Endothelial cell of umbilical vein (primary cell): ENCODE measurements around the gene ZNF423. TPM values are rescaled to one million over a fixed set of nuclear protein-coding genes. Genes with fewer than 3 reads are reported as not detected.

Experiments
- BruUV-seq: library from RNA; stranded (reverse); fragments of 400-500 nt; replicated peaks from 2 replicates; lab custom pipeline; 2021; lab: Mats Ljungman, UMichigan
- CTCF ChIA-PET: fragments of 300-600, 350-600 bp; sonication (Branson Sonifier 250); formaldehyde crosslinking; loops from one replicate; lab custom pipeline; 2021; ENCODE audit warnings: antibody characterized with exemption, inconsistent platforms; lab: Charles Lee
- POLR2A ChIA-PET: fragments of 300-600, 350-600 bp; sonication (Branson Sonifier 250); formaldehyde crosslinking; loops from one replicate; lab custom pipeline; 2021; ENCODE audit warnings: antibody characterized with exemption, inconsistent platforms; lab: Charles Lee
- DNase-seq: peaks from one replicate; pipeline ENCODE4 v3.0.0-alpha.2; 2011; ENCODE audit warnings: low read depth, low spot score
- FAIRE-seq: peaks from 2 replicates; lab custom pipeline; 2011; peaks lifted over from hg19 to GRCh38; lab: Jason Lieb, UNC
- H2AFZ ChIP-seq: 2 replicates; pipeline ENCODE4 v1.6.0; 2012; ENCODE audit warnings: low read depth, low read length, control low read depth, inconsistent platforms
- H3K27ac ChIP-seq: 2 replicates; pipeline ENCODE4 v1.5.1; 2011; ENCODE audit warnings: low read depth, mild to moderate bottlenecking, control low read depth, low read length, moderate library complexity; ENCODE audit not compliant: insufficient read depth
- H3K27me3 ChIP-seq, 2 experiments: 2 replicates each; pipeline versions ENCODE4 v1.6.0 to v1.6.1; 2011; ENCODE audit warnings: low read length in 2 of 2, mixed read lengths in 1 of 2; ENCODE audit not compliant: control insufficient read depth in 2 of 2, insufficient read depth in 2 of 2
- H3K36me3 ChIP-seq, 2 experiments: 2 replicates in 1 of 2; 3 replicates in 1 of 2; pipeline ENCODE4 v1.5.1; 2011; ENCODE audit warnings: low read length in 2 of 2, mild to moderate bottlenecking in 1 of 2, moderate library complexity in 1 of 2; ENCODE audit not compliant: control insufficient read depth in 2 of 2, insufficient read depth in 2 of 2; ENCODE audit errors: extremely low read depth in 1 of 2
- H3K4me1 ChIP-seq: 3 replicates; pipeline ENCODE4 v1.5.1; 2011; ENCODE audit warnings: mild to moderate bottlenecking, low read length; ENCODE audit not compliant: control insufficient read depth, insufficient read depth; ENCODE audit errors: extremely low read depth
- H3K4me2 ChIP-seq: 2 replicates; pipeline ENCODE4 v1.6.1; 2011; ENCODE audit warnings: low read length, control low read depth, mixed read lengths; ENCODE audit not compliant: insufficient read depth
- H3K4me3 ChIP-seq, 3 experiments: fragments of 200-600 bp in 1 of 3; sonication (generic), shearing (Covaris generic) in 1 of 3; replicated peaks in 1 of 3; 2 replicates each; pipeline ENCODE4 v1.5.1; 2011 to 2016; ENCODE audit warnings: control low read depth in 3 of 3, low read length in 3 of 3, mild to moderate bottlenecking in 2 of 3, inconsistent platforms in 1 of 3, low read depth in 1 of 3, moderate library complexity in 1 of 3; ENCODE audit not compliant: insufficient read depth in 1 of 3
- H3K79me2 ChIP-seq: 2 replicates; pipeline ENCODE4 v1.6.0; 2012; ENCODE audit warnings: low read length, inconsistent platforms; ENCODE audit not compliant: control insufficient read depth, insufficient read depth
- H3K9ac ChIP-seq: replicated peaks from 2 replicates; pipeline ENCODE3; 2011; ENCODE audit warnings: low read length, control low read depth; ENCODE audit not compliant: insufficient read depth; ENCODE audit errors: extremely low read depth
- H3K9me1 ChIP-seq: replicated peaks from 3 replicates; pipeline ENCODE4 v1.6.0; 2011; ENCODE audit warnings: mild to moderate bottlenecking, low read length; ENCODE audit not compliant: control insufficient read depth, insufficient read depth; ENCODE audit errors: extremely low read depth
- H3K9me3 ChIP-seq: replicated peaks from 2 replicates; pipeline ENCODE4 v1.5.1; 2012; ENCODE audit warnings: low read length, inconsistent platforms; ENCODE audit not compliant: control insufficient read depth, insufficient read depth
- H4K20me1 ChIP-seq: replicated peaks from 2 replicates; pipeline ENCODE3; 2011; ENCODE audit warnings: mild to moderate bottlenecking, low read length; ENCODE audit not compliant: control insufficient read depth, insufficient read depth; ENCODE audit errors: extremely low read depth
- CTCF ChIP-seq, 2 donors: IDR thresholded peaks; 1 replicate in 1 of 2; 2 replicates in 1 of 2; pipeline ENCODE4 v1.5.1; 2011; ENCODE audit warnings: low read length in 2 of 2, mild to moderate bottlenecking in 2 of 2, moderate library complexity in 2 of 2, control low read depth in 1 of 2, inconsistent platforms in 1 of 2, low read depth in 1 of 2; ENCODE audit not compliant: insufficient read depth in 1 of 2; ENCODE audit errors: extremely low read depth in 1 of 2
- EZH2 ChIP-seq: IDR thresholded peaks from 2 replicates; pipeline ENCODE4 v1.6.1; 2012; ENCODE audit warnings: borderline replicate concordance, low read depth, mild to moderate bottlenecking, moderate library complexity, low read length, inconsistent platforms; ENCODE audit not compliant: severe bottlenecking
- FOS ChIP-seq: IDR thresholded peaks from 2 replicates; pipeline ENCODE4 v1.6.1; 2011; ENCODE audit warnings: mild to moderate bottlenecking, low read length, moderate library complexity, borderline replicate concordance; ENCODE audit not compliant: insufficient read depth
- GATA2 ChIP-seq: IDR thresholded peaks from 2 replicates; pipeline ENCODE4 v1.7.0; 2011; ENCODE audit warnings: low read depth, mild to moderate bottlenecking, moderate library complexity, mixed read lengths, low read length; ENCODE audit not compliant: insufficient read length, insufficient read depth
- JUN ChIP-seq: IDR thresholded peaks from 2 replicates; pipeline ENCODE4 v1.6.1; 2011; ENCODE audit warnings: borderline replicate concordance, low read depth; ENCODE audit not compliant: insufficient read length, insufficient read depth
- MAX ChIP-seq: IDR thresholded peaks from 2 replicates; pipeline ENCODE4 v1.6.1; 2011; ENCODE audit not compliant: insufficient read depth, insufficient read length
- MYC ChIP-seq: IDR thresholded peaks from one replicate; pipeline ENCODE4 v1.6.1; 2011; ENCODE audit warnings: mild to moderate bottlenecking, low read depth, low read length
- POLR2A ChIP-seq: IDR thresholded peaks from 2 replicates; pipeline ENCODE4 v1.6.1; 2012; ENCODE audit warnings: low read depth, mild to moderate bottlenecking, control low read depth, low read length
- POLR2AphosphoS5 ChIP-seq: IDR thresholded peaks from 2 replicates; pipeline ENCODE4 v1.6.1; 2012; ENCODE audit warnings: low read depth, mild to moderate bottlenecking, control low read depth, low read length, moderate library complexity; ENCODE audit not compliant: insufficient read depth
- dilution Hi-C: fragments of 300-500 bp; cut with MboI; formaldehyde crosslinking; loops from one replicate; pipeline ENCODE4 v1.15.0; 2019; ENCODE audit warnings: low sequenced_read_pairs; ENCODE audit not compliant: extremely low pct_ligation_motif_present
- intact Hi-C: fragments of 100-400 bp; cut with micrococcal nuclease; formaldehyde crosslinking; loops from one replicate; pipeline ENCODE4 v1.10.0; 2022
- polyA plus RNA-seq, 4 experiments: library from polyadenylated mRNA; depleted of rRNA in 3 of 4; stranded (reverse) in 3 of 4; unstranded in 1 of 4; fragments of >200 nt; gene quantifications; 2 replicates each; pipeline versions ENCODE4 v1.2.1 to v1.2.3, GENCODE V29; 2011 to 2012; ENCODE audit warnings: missing spikeins in 1 of 4
- total RNA-seq: library from RNA; stranded (reverse); gene quantifications from 2 replicates; pipeline ENCODE4 v1.2.3, GENCODE V29; 2021

Gene ZNF423
- total and polyA plus RNA-seq, 2 donors (not counting 3 experiments of a cell fraction or from before 2014, with no cell fraction given): 2.2 to 8.1 TPM

- Histone ChIP-seq H3K9ac (no peak overlapping the region), H3K4me1 (no peaks in the 10 kb centered on the region), H3K79me2 (no peaks in the 10 kb centered on the region), H3K9me1 (no peaks in the 10 kb centered on the region), H3K36me3 (no peaks in the 10 kb centered on the region), H3K9me3 (no peaks in the 10 kb centered on the region), H3K4me3 (no peak overlapping the region), H2AFZ (no peak overlapping the region), H3K27me3 (no peaks in the 10 kb centered on the region), H3K4me2 (no peak overlapping the region), H4K20me1 (no peaks in the 10 kb centered on the region), H3K27ac (no peak overlapping the region)
- ChIA-PET POLR2A (no interaction called here), CTCF (no interaction called here)
- intact Hi-C loops: loop anchor here (5.0 kb wide), 1 partner anchor 48 kb away; no protein-coding TSS in a partner anchor
- no peak for TF ChIP-seq MYC
- TF ChIP-seq FOS: no peak
- TF ChIP-seq JUN: no peak
- no peak for TF ChIP-seq POLR2AphosphoS5
- no peak for TF ChIP-seq MAX
- no peak for TF ChIP-seq GATA2
- no peak for TF ChIP-seq EZH2
- TF ChIP-seq POLR2A: no peak
- TF ChIP-seq CTCF (IDR thresholded peaks at IDR 0.05; ENCODE audit: extremely low read depth in 1 of 2, insufficient read depth in 1 of 2, low read depth in 1 of 2, low read length in 2 of 2): no peak
- dilution Hi-C loops: no loop called here
- no TSS peak for BruUV-seq
- DNase-seq (no peak), FAIRE-seq (no peak)
These were observed 366.1 kb downstream of the ZNF423 start for GRCh38 chr16:49489686-49490320.
